HFFc6 (cell line): ENCODE data around the gene PDZD2. TPM values are rescaled to one million over a fixed set of nuclear protein-coding genes. Genes with fewer than 3 reads are reported as not detected.

ENCODE experiments used
- DNase-seq: peaks from one replicate; pipeline ENCODE4 v3.0.0-alpha.2; 2018
- H3K27ac Mint-ChIP-seq: 2 replicates; pipeline ENCODE4 v1.8.0; 2020; ENCODE audit warnings: mild to moderate bottlenecking, mixed read lengths
- H3K27me3 Mint-ChIP-seq: 2 replicates; pipeline ENCODE4 v1.8.0; 2021; ENCODE audit warnings: mild to moderate bottlenecking, moderate library complexity, mixed read lengths; ENCODE audit not compliant: insufficient read depth
- H3K36me3 Mint-ChIP-seq: 2 replicates; pipeline ENCODE4 v1.8.0; 2021; ENCODE audit warnings: low read depth, mixed read lengths
- H3K4me1 Mint-ChIP-seq: 2 replicates; pipeline ENCODE4 v1.8.0; 2020; ENCODE audit warnings: low read depth, mixed read lengths
- H3K4me3 Mint-ChIP-seq: 2 replicates; pipeline ENCODE4 v1.8.0; 2020; ENCODE audit warnings: mild to moderate bottlenecking, moderate library complexity, mixed read lengths
- H3K9me3 Mint-ChIP-seq: 2 replicates; pipeline ENCODE4 v1.8.0; 2020; ENCODE audit warnings: mild to moderate bottlenecking, mixed read lengths
- total RNA-seq, 6 experiments: library from RNA; stranded (reverse); fragmentation: NEBNext Ultra II Directional; extraction: Animal tissue kit (Norgen Biotek cat#: 25700); gene quantifications; 2 replicates in 1 of 6; 3 replicates in 5 of 6; pipeline ENCODE4 v1.2.3, GENCODE V29; 2021
- TF ChIP-seq, protein P1 (sequence below): fragments of 200-600 bp; sonication (generic); IDR thresholded peaks from 2 replicates; pipeline ENCODE4 v1.5.0; 2021; ENCODE audit warnings: antibody characterized with exemption, mild to moderate bottlenecking

Gene PDZD2
- total RNA-seq, 6 experiments from 2014 or later = 0.02 to 0.12 (median 0.09) TPM

- Mint-ChIP-seq H3K36me3 (no peaks in the 10 kb centered on the region), H3K4me1 (no peaks in the 10 kb centered on the region), H3K27me3 (peaks cover 41% of the 10 kb centered on the region), H3K4me3 (no peak overlapping the region), H3K9me3 (no peaks in the 10 kb centered on the region), H3K27ac (no peak overlapping the region)
- TF ChIP-seq, protein P1, sequence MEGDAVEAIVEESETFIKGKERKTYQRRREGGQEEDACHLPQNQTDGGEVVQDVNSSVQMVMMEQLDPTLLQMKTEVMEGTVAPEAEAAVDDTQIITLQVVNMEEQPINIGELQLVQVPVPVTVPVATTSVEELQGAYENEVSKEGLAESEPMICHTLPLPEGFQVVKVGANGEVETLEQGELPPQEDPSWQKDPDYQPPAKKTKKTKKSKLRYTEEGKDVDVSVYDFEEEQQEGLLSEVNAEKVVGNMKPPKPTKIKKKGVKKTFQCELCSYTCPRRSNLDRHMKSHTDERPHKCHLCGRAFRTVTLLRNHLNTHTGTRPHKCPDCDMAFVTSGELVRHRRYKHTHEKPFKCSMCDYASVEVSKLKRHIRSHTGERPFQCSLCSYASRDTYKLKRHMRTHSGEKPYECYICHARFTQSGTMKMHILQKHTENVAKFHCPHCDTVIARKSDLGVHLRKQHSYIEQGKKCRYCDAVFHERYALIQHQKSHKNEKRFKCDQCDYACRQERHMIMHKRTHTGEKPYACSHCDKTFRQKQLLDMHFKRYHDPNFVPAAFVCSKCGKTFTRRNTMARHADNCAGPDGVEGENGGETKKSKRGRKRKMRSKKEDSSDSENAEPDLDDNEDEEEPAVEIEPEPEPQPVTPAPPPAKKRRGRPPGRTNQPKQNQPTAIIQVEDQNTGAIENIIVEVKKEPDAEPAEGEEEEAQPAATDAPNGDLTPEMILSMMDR = no peak
- DNase-seq = no peak
Observed at GRCh38 chr5:31671339-31671741, 32.4 kb downstream of the PDZD2 start.

- Mint-ChIP-seq H3K36me3 (no peaks in the 10 kb centered on the region), H3K27me3 (peaks cover 45% of the 10 kb centered on the region), H3K27ac (no peak overlapping the region), H3K4me3 (no peak overlapping the region), H3K9me3 (no peaks in the 10 kb centered on the region), H3K4me1 (no peaks in the 10 kb centered on the region)
- no peak for DNase-seq
- TF ChIP-seq, protein P1 = no peak
Observed at GRCh38 chr5:31674371-31674951, 35.5 kb downstream of the PDZD2 start.

- H3K27ac Mint-ChIP-seq = no peak overlapping the region
- H3K27me3 Mint-ChIP-seq = peaks cover 42% of the 10 kb centered on the region
- TF ChIP-seq, protein P1 = no peak
- H3K4me1 Mint-ChIP-seq = no peaks in the 10 kb centered on the region
- no peak overlapping the region for H3K4me3 Mint-ChIP-seq
- H3K9me3 Mint-ChIP-seq = no peaks in the 10 kb centered on the region
- no peaks in the 10 kb centered on the region for H3K36me3 Mint-ChIP-seq
- no peak for DNase-seq
Observed at GRCh38 chr5:31675472-31675871, 36.5 kb downstream of the PDZD2 start.

DNA sequence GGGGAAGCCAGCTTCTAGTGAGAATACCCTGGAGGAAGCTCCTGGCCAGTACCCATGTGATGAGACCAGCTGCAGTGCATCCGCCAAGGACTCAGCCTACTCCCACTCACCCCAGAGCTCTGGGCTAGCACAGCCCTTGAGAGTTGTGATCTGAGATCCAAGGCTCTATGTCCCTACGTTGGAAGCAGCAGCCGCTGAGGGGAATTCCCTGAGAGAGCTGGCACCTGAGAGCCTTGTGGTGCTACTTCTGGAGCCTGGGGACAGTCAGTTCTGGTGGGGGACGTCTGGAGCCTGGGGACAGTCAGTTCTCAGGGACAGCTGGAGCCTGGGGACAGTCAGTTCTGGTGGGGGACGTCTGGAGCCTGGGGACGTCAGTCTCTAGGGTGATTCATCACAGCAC is 39.2 kb downstream of the PDZD2 start:
- no peak overlapping the region for H3K4me3 Mint-ChIP-seq
- no peak overlapping the region for H3K27ac Mint-ChIP-seq
- TF ChIP-seq, protein P1 = no peak
- no peak for DNase-seq
- no peaks in the 10 kb centered on the region for H3K4me1 Mint-ChIP-seq
- no peaks in the 10 kb centered on the region for H3K9me3 Mint-ChIP-seq
- peaks cover 45% of the 10 kb centered on the region for H3K27me3 Mint-ChIP-seq
- H3K36me3 Mint-ChIP-seq = no peaks in the 10 kb centered on the region

- DNase-seq = no peak
- Mint-ChIP-seq H3K36me3 (no peaks in the 10 kb centered on the region), H3K9me3 (no peaks in the 10 kb centered on the region), H3K4me1 (no peaks in the 10 kb centered on the region), H3K27ac (no peak overlapping the region), H3K27me3 (peaks cover 44% of the 10 kb centered on the region), H3K4me3 (no peak overlapping the region)
- TF ChIP-seq, protein P1 = no peak
Observed at GRCh38 chr5:31680528-31680927, 41.6 kb downstream of the PDZD2 start.

- Mint-ChIP-seq H3K27me3 (peaks cover 34% of the 10 kb centered on the region), H3K36me3 (no peaks in the 10 kb centered on the region), H3K4me1 (no peaks in the 10 kb centered on the region), H3K27ac (no peak overlapping the region), H3K4me3 (no peak overlapping the region), H3K9me3 (no peaks in the 10 kb centered on the region)
- no peak for DNase-seq
- TF ChIP-seq, protein P1 = no peak
Observed at GRCh38 chr5:31682025-31682424, 43.1 kb downstream of the PDZD2 start.
